Esophagus squamous epithelium (tissue), 4 donors: Measurements from ENCODE around the gene CCDC97.

ENCODE experiments used
- CTCF ChIP-seq, 6 experiments: fragments of 450-650 bp in 4 of 6; fragments of 200-600 bp in 2 of 6; sonication (generic) in 2 of 6; IDR thresholded peaks; one replicate each; pipeline ENCODE4 v1.5.1; 2016 to 2019; ENCODE audit warnings: antibody characterized with exemption in 6 of 6, mild to moderate bottlenecking in 4 of 6, moderate library complexity in 4 of 6
- POLR2A ChIP-seq, 4 donors: fragments of 450-650 bp; IDR thresholded peaks; one replicate each; pipeline ENCODE4 v1.6.1; 2017; ENCODE audit warnings: antibody characterized with exemption in 4 of 4, mild to moderate bottlenecking in 4 of 4, moderate library complexity in 3 of 4

- no peak for TF ChIP-seq POLR2A (IDR thresholded peaks at IDR 0.05)
- no peak for TF ChIP-seq CTCF (IDR thresholded peaks at IDR 0.05)
Measured at GRCh38 chr19:41325947-41326706, 16.2 kb downstream of the CCDC97 start.
